Medulla oblongata (tissue), 1 donor: Measurements from ENCODE around the gene ARMC9.
"Not testable (repeated sequence)": the region's sequence is repeated elsewhere in the genome, so short reads cannot be mapped to it uniquely, and the experiment has no call there.

Experiments
- DNase-seq: peaks from one replicate; pipeline ENCODE4 v3.0.0-alpha.2; 2015; ENCODE audit errors: extremely low spot score

The ARMC9 gene

DNA sequence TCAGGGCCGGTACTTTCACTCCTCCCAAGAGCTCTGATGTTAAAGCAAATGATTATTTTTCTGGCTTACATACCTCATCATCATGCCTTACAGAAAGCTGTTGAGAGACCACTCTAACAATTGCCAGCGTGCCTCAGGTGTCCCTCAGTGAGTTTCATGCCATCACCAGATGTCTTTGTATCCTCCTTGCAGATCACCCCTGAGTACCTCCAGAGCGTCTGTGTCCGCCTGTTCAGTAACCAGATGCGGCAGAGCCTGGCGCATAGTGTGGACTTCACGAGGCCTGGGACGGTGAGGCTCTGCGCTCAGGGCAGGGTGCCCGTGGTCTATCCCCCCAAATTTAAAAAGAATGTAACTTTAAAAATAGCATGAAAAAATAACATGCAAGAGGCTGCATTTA lies 41.3 kb downstream of the ARMC9 start:
- no peak for DNase-seq

DNA sequence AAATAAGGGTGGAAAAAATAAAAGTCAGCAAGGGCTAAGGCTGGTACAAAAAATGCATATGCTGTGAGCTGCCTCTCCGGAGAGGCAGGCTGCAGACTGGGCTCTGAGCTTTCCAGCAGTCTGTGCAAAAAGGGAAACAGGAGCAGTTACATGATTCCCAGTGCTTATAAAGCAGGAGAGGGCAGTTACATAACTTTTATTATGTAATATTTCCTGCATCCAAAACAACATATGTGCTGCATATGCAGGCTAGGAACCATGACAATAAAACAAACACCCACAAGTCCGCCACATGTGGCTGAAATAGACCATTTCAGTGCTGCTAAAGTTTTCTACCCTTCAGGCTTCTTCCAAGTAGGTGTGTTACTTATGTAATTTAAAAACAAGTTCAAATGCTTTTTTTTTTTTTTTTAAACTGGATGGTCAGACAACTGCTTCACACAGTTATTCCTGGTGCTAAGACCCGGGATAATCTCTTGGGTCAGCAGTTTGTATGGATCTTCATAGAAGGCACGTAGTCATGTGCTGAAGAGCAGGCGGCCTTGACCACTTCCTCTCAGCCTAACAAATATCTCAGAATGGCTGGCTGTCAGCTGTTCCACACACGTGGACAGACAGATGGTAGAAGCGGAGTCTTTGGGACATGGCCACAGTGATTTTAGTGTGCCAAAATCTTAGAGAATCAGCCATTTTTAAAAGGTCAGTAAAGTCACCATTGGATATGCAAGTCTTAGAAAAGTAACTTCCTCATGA lies 43.5 kb downstream of the ARMC9 start:
- peak; percentile 64 for DNase-seq

DNA sequence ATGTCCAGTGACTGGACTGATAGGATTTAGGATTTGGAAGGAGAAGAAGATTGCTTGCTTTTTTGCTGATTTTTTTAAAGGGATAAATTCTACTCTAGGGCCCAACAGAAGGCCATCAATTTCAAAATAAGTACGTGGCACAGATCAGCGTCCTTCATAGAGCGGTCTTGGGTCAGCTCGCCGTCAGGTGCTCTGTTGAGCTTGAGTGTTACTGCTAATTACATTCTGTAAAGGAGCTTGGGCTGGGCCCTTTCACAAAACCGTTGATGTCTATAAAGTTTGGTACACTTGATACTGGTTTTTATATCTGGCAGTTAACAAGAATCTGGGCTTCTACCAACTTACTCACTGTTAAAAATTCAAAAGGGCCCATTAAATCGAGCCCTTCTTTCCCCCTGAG lies 45.4 kb downstream of the ARMC9 start:
- no peak for DNase-seq

DNA sequence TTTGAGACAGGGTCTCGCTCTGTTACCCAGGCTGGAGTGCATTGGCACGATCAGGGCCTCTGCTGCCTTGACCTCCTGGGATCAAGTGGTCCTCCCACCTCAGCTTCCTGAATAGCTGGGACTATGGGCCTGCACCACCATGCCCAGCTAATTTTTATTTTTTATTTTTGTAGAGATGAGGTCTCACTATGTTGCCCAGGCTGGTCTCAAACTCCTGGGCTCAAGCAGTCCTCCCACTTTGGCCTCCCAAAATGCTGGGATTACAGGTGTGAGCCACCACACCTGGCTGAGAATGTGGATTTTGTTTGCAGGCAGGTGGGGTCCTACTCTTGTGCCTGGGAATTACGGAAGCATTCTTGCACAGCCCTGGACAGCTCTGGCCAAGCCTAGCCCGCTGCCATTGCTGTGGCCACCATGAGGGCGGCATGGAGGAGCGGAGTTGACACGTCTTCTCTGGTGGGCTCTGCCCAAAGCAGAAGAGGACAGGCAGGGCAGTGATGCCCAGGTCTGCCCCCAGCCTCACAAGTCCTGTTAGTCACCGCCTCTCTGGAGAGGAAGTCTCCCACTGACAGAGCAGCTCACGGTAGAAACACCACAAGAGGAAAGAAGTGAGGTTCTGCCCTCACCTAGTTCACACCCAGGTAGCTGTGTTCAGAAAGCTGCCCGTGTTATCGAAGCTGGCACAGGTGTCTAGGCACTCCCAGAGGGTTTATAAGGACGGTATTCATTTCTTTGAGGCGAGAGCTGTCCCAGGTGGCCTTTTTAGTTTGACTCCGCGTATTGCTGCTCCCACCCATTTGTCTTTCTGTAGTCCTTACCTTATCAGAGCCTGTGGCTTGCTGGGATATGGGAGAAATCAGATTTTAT lies 46.2 kb downstream of the ARMC9 start:
- DNase-seq = no peak

DNA sequence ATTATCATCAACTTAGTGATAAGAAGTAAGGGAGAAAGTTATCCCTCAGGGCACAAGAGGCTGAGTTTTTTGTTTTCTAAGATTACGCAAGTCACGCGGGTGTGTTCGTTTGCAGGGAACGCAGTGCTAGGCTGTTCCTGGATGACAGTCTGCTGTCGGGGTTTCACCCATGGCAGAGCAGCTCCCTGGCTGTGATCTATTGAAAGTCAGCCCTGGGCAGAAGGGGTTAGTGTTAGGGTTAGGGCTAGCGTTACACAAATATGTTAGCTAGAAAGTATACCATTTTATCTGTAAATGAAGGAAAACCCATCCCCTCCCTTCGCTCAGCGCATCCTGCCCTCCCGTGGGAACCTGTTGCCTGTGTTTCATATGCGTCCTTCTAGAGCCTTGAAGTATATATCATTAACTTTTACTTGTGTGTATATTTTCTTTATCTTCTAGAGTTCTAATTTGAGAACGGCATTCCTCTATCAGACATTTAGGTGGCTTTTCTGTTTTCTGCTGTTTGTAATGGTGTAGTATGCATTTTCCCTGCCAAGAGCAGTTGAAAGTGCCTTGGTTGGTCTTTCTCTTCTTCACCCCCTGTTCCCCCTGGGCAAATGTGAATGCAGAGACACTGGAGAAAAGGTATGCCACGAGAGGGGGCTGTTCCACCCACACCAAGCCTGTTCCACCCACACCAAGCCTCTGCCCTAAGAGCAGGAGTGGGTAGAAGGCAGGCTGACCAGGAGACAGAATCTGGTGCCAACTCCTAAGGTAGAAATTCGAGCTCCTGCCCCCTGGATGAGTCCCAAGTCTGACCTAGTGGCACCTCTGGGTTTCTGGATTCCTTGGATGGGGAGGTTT lies 47.0 kb downstream of the ARMC9 start:
- DNase-seq = no peak

DNA sequence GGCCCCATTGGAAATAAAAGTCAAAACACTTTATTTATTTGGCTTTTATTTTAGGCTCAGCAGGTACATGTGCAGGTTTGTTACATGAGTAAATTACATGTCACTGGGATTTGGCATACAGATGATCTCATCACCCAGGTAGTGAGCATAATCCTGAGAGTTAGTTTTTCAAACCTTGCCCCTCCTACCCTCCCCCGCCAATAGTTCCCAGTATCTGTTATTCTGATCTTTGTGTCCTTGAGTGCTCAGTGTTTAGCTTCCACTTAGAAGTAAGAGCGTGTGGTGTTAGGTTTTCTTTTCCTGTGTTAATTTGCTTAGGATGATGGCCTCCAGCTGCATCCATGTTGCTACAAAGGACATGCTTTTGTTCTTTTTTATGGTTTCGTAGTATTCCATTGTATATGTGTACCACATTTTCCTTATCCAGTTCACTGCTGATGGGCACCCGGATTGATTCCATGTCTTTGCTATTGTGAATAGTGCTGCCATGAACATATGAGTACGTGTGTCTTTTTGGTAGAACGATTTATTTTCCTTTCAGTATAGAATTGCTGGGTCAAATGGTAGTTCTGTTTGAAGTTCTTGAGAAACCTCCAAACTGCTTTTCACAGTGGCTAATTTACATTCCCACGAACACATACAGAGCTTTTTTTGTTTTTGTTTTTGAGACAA lies 47.9 kb downstream of the ARMC9 start:
- no peak for DNase-seq

DNA sequence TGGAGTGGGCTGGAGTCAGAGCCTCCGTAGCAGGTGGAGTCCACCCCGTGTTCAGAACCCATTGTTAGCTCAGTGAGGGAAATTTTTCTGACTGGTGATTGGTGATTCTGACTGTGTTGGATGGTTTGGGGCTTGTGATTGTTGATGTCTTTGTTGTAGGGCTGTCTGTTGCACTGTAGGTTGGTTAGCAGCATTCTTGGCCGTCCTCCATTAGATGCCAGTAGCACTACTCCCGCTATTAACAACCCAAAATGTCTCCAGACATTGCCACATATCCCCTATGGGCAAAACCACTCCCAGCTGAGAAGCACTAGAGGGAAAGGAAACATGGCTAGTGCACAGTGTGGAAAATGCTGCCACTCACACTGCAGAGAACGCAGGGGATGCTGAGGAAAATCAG lies 51.7 kb downstream of the ARMC9 start:
- no peak for DNase-seq

DNA sequence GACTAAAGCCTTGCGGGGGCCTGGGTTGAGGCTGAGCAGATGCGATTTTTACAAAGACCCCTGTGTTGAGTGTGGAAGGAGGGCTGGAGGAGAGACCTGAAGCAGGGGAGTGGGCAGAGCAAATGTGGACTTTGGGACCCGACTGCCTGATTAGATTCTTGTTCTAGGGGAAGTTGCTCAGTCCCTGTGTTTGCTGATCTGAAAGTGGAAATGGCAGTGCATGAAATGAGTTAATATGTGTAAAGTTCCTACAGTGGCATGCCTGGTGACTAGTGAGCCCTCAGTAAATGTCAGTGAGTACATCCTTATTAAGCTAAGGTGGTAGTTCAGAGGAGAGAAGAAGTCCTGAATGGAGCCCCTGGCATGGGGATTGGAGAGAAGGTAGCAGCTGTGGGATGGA lies 52.3 kb downstream of the ARMC9 start:
- DNase-seq = no peak

DNA sequence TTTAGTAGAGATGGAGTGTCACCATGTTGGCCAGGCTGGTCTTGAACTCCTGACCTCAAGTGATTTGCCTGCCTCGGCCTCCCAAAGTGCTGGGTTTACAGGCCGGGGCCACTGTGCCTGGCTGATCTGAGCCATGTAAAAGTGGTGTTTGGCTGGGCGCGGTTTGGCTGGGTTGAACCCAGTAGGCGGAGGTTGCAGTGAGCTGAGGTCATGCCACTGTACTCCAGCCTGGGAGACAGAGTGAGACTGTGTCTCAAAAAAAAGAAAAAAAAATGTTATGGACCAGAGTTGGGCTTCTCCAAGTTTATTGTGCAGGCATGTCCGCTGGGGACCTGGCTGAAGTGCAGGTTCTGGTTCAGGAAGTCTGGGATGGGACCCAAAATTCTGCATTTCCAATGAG lies 54.9 kb downstream of the ARMC9 start:
- not testable (repeated sequence) for DNase-seq

DNA sequence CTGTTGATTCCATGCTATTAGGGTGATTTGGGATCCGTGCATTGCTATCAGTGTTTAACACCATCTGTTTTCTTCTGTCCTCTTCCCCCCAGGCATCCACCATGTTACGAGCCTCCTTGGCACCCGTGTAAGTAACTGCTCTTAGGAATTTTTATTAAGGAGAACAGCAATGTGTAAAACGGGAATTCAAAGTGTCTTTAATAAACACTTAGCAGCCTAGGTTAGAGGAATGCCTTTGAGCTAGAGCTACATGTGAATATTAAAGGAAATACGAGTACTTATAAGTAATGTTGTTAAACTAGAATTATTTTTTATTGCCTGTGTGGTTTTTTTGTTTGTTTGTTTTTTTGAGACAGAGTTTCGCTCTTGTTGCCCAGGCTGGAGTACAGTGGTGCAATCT lies 58.1 kb downstream of the ARMC9 start:
- DNase-seq = no peak

DNA sequence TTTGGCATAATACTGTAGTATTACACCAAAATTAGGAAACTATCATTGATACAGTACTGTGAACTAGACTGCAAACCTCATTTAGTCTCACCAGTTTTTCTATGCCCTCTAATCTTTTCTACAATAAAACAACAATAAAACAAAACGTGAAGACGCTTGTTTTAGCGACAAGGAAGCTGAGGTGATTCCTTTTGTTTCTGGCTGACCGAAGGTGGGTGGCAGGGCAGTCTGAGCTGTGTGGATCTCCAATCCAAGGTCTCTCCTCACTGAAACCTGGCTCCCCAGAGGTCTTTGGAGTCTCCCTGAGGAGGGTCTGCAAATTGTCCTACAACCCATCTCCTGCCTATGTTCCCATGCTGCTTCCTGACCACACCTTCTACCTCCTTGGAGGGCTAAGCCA lies 59.3 kb downstream of the ARMC9 start:
- no peak for DNase-seq

DNA sequence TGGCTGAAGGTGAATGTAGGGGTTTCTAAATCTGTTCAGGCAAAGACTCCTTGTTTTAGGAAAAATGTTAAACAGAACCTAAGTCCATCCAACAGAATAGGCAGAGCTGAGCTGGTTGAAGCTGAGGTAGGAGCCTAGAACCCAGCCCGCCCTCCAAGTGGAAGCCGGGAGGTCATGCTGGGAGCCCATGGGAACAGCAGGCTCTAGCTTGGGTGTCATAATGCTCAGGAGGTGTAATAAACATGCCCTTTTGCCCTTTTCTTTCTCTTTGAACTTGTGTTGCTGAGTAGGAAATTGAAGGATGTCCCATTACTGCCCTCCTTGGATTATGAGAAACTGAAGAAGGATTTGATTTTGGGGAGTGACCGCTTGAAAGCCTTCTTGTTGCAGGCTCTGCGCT lies 60.3 kb downstream of the ARMC9 start:
- no peak for DNase-seq

DNA sequence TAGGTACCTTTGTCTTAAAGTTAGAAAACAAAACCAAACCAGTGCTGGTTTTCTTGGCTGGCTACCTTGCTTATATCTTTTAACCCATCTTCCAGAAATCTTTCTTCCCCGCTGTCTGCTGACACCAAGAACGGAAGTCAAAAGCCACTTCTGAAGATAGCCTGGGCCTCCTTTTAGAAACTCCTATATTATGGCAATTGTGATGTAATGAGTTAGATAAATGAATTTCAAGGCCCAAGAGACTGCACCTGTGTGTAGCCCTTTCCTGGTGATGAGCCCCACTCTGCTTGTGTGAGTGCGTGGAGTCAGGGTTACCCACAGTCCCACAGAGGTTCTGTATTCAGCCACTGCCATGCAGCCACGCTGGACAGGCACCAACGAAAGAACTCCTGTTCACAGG lies 60.7 kb downstream of the ARMC9 start:
- no peak for DNase-seq

DNA sequence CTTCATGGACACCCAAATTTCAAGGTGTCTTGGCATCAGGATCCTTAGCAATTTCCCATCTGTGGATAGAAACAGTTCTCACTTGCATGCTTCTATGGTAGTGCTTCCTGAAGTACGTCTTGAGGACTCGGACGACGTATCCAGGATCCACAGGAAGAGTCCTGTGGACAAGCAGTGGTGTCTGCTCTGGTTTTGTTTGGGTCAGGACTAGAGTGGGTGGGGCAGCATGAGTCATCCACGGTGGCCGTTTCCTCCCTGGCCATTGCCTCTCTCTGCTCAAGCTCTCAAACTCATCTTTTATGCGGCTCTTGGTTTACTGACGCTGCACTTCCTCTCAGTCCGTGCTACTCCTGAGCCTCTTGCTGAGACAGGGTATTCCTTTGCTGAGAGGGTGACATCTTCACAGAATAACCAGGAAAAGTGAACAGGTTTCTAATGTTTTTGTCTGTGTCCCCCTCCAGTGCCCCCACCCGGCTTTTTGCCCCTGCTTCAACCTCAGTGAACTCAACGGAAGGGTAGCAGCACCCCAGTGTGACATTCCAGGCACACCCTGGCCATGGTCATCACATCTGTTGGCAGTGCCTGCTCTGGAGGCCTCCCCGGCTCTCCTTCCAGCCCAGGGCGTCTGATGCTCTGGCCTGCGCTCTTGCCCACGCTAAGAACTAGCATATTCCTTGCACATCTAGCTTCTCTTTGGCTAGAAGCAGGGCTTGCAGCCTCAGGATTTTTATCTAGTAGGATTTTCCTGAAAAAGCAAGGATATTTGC lies 62.2 kb downstream of the ARMC9 start:
- DNase-seq = no peak

DNA sequence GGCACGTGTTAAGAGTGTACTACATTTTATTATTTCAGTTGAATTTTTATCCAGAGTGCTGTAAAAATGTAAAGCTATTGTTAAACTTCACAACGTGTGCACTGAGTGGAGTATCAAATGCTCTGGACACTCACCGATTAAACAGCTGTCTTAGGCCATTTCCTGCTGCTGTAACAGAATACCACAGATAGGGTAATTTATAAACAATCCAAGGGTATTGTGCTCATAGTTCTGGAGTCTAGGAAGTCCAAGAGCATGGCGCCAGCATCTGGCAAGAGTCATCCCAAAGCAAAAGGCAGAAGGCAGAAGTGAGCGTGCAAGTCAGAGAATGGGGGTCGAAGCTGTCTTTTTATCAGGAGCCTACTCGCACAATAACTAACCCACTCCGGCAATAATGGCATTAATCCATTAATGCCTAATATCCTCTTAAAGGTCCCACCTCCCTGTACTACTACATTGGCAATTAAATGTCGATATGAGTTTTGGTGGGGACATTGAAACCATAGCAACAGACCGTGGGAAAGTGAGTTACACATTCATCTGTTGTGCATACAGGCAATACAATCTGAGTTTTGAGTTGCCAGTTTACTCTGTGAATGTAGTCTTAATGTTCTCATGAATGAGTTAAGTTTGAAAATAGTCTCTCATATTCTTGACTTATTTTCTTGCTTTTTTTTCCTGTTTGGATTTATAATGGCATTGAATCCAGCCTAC lies 64.8 kb downstream of the ARMC9 start:
- no peak for DNase-seq

DNA sequence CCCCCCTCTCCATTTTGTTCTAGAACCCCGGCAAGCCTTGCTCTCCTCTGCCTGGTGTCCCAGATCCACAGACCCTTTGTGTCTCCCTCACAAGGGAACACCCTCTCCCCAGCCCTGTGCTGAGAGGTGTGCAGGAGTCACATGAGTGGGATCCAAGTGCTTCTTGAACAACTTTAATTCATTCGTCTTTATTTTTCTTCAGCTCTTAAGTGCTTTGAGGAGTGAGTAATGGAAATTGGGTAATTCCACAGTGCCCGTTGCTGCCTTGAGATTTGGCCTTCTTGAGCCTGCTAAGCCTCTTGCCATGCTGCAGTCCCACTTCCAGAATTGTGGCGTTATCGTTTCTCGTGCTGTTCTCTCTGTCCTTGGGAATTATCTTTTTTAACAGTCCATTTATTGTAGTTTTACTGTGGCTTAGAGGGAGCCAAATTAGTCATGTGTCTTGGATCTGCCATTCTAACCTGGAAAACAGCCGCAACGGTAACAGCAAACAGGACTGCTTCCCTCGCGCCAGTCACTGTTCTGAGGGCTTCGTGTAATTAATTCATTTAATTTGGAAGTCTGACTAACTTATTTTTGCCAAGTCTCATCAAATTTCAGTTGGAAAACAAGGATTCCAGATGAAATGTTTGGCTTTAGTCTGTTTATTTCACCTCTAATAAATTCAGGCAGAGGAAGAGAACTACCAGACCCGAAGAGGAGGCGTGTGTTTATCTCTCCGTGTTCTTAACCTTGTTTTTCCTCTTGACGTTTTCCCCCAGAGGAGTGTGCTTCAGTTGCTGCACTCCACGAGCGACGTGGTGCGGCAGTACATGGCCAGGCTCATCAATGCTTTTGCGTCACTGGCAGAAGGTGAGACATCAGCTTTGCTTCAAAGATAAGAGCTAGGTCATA lies 72.0 kb downstream of the ARMC9 start:
- no peak for DNase-seq

DNA sequence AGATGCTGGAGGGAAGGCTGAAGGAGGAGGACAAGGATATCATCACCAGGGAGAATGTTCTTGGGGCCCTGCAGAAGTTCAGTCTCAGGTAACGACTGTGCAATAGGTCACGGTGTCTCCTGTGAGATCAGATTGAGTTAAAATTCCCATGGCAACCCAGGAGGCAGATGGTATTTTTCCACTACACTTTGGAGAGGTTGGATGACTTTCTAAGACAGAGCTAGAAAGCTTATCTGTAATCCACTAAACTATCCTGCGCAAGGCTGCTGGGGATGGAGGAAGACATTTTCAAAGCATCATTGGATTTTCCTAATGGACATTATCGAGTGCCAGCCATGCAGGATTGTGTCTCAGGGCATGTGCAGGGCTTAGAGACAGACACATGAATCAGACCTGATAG lies 74.6 kb downstream of the ARMC9 start:
- no peak for DNase-seq

DNA sequence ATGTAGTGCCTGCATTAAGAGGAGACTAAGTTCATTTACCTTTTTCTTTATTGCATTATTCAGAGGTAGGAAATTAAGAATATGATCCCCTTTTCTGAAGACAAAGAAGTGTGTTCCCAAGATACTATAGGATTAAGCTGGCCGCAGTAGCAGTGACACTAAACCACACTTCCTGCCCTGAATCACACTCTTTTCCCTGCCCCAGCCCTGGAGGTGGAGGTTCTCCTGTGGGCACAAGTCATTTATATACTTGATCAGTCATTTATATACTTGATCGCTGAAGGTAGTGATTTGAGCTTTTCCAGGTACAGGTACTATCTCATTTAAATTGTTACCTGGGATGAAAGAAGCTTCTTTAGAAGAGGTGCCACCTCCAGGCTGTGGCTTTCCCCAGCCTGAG lies 78.6 kb downstream of the ARMC9 start:
- no peak for DNase-seq

DNA sequence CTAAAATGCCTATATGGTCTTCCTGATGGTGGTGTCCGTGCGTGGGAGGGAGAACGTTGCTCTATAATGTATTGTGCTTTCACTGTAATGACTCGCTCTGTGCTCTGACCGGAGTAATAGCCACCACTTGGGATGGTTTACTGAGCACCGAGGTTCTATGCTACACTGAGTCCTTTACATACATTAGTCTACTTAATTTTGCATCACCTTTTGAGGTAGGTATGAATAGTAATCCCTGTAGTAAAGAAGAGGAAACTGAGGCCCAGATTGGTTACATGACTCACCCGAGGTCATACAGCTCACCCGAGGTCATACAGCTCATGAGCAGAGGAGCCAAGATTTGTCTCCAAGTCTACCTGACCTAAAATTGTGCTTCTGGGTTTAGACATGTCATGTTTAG lies 79.5 kb downstream of the ARMC9 start:
- DNase-seq = no peak
